ENCODE data around the gene UBE2M.
"Not testable (repeated sequence)": the region's sequence is repeated elsewhere in the genome, so short reads cannot be mapped to it uniquely, and the experiment has no call there.

UBE2M gene

DNA sequence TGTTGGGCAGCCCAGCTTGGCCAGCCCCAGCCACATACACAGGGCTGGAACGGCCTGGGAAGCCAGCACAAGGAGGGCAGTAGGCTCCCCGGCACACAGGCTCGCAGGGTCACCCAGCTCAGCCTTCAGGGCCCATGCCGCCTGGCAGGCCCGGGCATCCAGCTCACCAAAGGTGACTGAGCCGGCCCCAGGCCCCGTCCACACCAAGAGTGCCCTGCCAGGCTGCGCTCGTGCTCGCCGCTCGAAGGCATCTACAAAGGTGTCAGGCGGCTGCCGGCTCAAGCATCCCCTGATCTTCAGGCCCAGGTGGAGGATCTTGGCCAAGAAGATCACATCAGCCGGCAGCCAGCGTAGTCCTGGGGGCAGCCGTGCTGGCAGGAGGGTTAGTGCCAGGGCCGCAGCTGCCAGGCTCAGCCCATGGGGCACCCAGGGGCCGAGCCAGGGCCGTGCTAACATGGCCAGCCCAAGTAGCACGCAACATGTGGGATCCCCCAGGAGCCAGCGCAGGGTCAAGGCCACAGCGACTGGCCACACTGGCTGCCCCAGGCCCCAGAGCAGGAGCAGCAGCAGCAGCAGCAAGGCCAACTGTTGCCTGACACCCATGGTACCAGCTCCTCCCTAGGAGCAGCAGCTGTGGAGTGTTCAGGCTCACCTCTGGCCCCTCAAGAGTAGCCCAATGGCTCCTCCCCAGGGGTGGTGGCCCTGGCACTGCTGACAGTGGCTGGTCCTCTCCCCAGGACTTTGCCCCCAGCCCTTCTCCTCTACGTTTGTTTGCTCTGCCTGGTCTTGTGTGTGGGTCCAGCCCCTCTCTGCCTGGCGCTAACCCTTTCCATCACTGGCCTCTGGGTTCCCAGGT lies 46.8 kb downstream of the UBE2M start, which contains the start of gene SLC27A5:
Gene SLC27A5, minus strand, starts transcription at position 640 of the 856 bp plus-strand sequence. Its CDS starts 37 bp downstream, at position 603.
- no peak for DNase-seq

DNA sequence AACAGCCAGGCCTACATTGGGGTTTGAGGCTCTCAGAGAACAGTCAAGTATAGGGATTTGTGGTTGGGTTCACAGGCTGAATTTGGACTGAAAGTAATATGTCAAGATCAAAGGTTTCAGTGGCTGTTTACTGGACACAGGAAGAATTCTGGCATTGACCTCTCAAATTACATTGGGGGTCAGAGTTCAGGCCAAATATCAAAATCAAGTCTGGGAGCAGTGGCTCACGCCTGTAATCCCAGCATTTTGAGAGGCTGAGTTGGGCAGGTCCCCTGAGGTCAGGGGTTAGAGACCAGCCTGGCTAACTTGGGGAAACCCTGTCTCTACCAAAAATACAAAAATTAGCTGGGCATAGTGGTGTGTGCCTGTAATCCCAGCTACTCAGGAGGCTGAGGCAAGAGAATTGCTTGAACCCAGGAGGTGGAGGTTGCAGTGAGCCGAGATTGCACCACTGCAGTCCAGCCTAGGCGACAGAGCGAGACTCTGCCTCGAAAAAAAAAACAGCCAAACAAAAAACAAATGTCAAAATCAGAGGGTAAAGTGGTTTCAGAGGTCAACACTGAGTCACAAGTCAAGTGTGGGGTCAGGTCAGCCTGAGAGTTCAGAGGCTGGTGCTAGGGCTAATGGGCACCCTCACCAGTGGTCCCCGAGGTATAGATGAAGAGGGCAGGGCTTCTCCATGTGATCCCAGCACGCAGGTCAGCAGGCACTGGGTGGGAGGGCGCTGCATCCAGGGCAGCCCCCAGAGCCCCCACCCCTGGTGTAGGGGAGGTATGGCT lies 48.1 kb downstream of the UBE2M start:
- DNase-seq: no peak

DNA sequence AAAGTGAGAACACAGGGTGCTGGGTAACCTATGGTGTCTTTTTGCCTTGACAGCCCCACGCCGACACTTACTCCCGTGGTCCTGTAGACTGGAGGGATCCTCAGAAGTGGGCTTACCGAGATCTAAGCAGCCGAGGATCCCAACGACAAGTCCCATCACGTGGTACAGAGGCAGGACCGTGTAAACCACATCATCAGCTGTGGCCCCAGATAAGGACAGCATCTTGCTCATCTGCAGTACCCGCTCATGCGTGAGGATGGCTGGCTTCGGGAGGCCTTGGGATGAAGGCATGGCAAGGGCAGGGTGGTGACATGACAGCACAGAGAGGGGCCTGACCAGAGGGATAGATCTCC lies 48.7 kb downstream of the UBE2M start:
- no peak for DNase-seq

DNA sequence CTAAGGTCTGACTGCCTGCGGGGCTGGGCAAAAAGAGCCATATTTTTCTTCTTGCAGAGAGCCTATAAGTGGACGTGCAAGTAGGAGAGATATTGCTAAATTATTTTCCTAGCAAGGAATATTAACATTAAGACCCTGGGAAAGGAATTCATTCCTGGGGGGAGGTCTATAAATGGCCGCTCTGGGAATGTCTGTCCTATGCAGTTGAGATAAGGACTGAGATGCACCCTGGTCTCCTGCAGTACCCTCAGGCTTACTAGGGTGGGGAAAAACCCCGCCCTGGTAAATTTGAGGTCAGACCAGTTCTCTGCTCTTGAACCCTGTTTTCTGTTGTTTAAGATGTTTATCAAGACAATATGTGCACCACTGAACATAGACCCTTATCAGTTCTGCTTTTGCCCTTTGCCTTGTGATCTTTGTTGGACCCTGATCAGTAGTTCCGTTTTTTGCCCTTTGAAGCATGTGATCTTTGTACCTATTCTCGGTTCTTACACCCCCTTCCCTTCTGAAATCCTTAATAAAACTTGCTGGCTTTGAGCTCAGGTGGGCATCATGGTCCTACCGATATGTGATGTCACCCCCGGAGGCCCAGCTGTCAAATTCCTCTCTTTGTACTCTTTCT lies 50.7 kb downstream of the UBE2M start:
- DNase-seq: not testable (repeated sequence)

Measured in CD4-positive, alpha-beta T cell treated with Interleukin-17A for 4 hours (primary cell).